ENCODE results near the gene IL1RAPL1. TPM values are rescaled to one million over a fixed set of nuclear protein-coding genes. Genes with fewer than 3 reads are reported as not detected.

IL1RAPL1 gene
- total RNA-seq, 2 experiments from 2014 or later: not detected

DNA sequence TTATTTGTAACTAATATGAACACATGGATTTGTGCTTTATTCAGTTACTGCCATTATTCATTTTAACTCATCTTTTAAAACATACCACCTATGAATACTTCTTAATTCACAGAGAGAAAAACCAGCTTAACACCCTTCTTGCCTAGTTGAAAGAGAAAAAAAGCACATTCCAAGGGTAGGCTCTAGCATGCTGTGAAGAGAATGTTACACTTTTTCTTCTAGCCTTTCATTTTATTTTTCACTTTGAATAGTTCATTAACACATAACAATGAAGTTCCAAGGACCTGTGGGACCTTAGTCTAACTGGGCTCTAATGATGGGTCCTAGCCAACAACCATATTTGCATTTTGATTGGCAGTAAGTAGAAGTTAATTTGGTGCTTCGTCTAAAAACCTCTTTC lies 1348.2 kb downstream of the IL1RAPL1 start:
- Mint-ChIP-seq H3K36me3 (ENCODE audit: low read depth) (no peaks in the 10 kb centered on the region), H3K27ac (no peak overlapping the region), H3K4me1 (ENCODE audit: low read depth) (no peaks in the 10 kb centered on the region), H3K4me3 (no peak overlapping the region), H3K27me3 (no peaks in the 10 kb centered on the region), H3K9me3 (no peaks in the 10 kb centered on the region)
- POLR2A ChIA-PET: no interaction called here
- ATAC-seq (ENCODE audit: poor library complexity): no peak
- CTCF ChIA-PET: no interaction called here
- Histone ChIP-seq H3K4me3 (ENCODE audit: low read length) (no peak overlapping the region), H3K4me1 (ENCODE audit: insufficient read depth, low read length) (no peaks in the 10 kb centered on the region), H3K36me3 (ENCODE audit: insufficient read depth, low read length) (no peaks in the 10 kb centered on the region), H3K27ac (ENCODE audit: low read depth in 1 of 2, low read length in 2 of 2) (no peak overlapping the region), H3K9me3 (ENCODE audit: control insufficient read depth in 1 of 2, insufficient read depth in 1 of 2, low read length in 2 of 2) (no peaks in the 10 kb centered on the region), H3K27me3 (ENCODE audit: control insufficient read depth in 1 of 2, insufficient read depth in 2 of 2, low read length in 2 of 2) (no peaks in the 10 kb centered on the region)
- TF ChIP-seq, protein P1, sequence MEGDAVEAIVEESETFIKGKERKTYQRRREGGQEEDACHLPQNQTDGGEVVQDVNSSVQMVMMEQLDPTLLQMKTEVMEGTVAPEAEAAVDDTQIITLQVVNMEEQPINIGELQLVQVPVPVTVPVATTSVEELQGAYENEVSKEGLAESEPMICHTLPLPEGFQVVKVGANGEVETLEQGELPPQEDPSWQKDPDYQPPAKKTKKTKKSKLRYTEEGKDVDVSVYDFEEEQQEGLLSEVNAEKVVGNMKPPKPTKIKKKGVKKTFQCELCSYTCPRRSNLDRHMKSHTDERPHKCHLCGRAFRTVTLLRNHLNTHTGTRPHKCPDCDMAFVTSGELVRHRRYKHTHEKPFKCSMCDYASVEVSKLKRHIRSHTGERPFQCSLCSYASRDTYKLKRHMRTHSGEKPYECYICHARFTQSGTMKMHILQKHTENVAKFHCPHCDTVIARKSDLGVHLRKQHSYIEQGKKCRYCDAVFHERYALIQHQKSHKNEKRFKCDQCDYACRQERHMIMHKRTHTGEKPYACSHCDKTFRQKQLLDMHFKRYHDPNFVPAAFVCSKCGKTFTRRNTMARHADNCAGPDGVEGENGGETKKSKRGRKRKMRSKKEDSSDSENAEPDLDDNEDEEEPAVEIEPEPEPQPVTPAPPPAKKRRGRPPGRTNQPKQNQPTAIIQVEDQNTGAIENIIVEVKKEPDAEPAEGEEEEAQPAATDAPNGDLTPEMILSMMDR (IDR thresholded peaks at IDR 0.05): no peak
- no peak for DNase-seq
- intact Hi-C loops (cut with DNase I, micrococcal nuclease): no loop called here

DNA sequence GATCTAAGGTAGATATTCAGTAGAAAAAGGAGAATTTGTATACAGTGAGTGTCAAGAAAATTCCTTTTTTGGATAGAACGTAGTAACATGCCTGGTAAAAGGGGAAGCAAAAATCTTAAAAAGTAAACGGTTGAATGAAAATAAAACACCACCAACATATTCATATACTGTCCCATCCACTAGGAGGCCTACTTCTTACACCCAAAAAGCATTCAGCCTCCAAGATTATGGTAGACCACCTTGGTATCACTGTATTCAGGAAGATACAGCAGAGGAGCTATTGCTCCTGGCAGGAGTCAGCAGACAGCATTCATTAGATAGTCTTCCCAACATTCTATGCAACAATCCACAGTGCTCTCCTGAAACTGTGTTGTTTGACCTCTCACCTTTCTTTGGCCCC lies 1353.5 kb downstream of the IL1RAPL1 start:
- no peak for DNase-seq
- Mint-ChIP-seq H3K4me3 (no peak overlapping the region), H3K27me3 (no peaks in the 10 kb centered on the region), H3K4me1 (ENCODE audit: low read depth) (no peaks in the 10 kb centered on the region), H3K9me3 (no peaks in the 10 kb centered on the region), H3K36me3 (ENCODE audit: low read depth) (no peaks in the 10 kb centered on the region), H3K27ac (no peak overlapping the region)
- Histone ChIP-seq H3K4me3 (ENCODE audit: low read length) (no peak overlapping the region), H3K9me3 (ENCODE audit: control insufficient read depth in 1 of 2, insufficient read depth in 1 of 2, low read length in 2 of 2) (no peaks in the 10 kb centered on the region), H3K27me3 (ENCODE audit: control insufficient read depth in 1 of 2, insufficient read depth in 2 of 2, low read length in 2 of 2) (no peaks in the 10 kb centered on the region), H3K36me3 (ENCODE audit: insufficient read depth, low read length) (no peaks in the 10 kb centered on the region), H3K27ac (ENCODE audit: low read depth in 1 of 2, low read length in 2 of 2) (no peak overlapping the region), H3K4me1 (ENCODE audit: insufficient read depth, low read length) (no peaks in the 10 kb centered on the region)
- TF ChIP-seq, protein P1 (IDR thresholded peaks at IDR 0.05): no peak
- no peak for ATAC-seq (ENCODE audit: poor library complexity)
- intact Hi-C loops (cut with DNase I, micrococcal nuclease): no loop called here
- CTCF ChIA-PET: no interaction called here
- POLR2A ChIA-PET: no interaction called here

DNA sequence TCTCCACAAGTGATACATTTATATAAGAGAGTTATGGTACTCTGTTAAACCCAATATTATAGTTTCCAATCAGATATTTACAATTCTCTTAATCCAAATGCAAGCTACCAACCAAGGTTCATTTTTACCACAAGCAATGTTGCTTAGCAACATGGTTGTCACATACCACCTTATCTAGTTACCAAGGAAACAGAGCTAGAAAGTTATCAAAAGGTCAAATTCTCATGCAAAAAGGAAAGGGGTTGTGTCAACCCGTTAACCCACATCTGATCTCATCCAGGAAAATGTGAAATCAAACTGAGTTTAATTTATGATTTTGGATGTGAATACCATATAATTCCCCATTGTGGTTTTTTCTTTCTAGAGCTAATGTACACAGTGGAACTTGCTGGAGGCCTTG lies 1354.0 kb downstream of the IL1RAPL1 start:
- Histone ChIP-seq H3K27ac (ENCODE audit: low read depth in 1 of 2, low read length in 2 of 2) (no peak overlapping the region), H3K4me3 (ENCODE audit: low read length) (no peak overlapping the region), H3K4me1 (ENCODE audit: insufficient read depth, low read length) (no peaks in the 10 kb centered on the region), H3K36me3 (ENCODE audit: insufficient read depth, low read length) (no peaks in the 10 kb centered on the region), H3K27me3 (ENCODE audit: control insufficient read depth in 1 of 2, insufficient read depth in 2 of 2, low read length in 2 of 2) (no peaks in the 10 kb centered on the region), H3K9me3 (ENCODE audit: control insufficient read depth in 1 of 2, insufficient read depth in 1 of 2, low read length in 2 of 2) (no peaks in the 10 kb centered on the region)
- ATAC-seq (ENCODE audit: poor library complexity) (no peak), DNase-seq (no peak)
- no peaks in the 10 kb centered on the region for H3K36me3 Mint-ChIP-seq (ENCODE audit: low read depth)
- no peak overlapping the region for H3K27ac Mint-ChIP-seq
- TF ChIP-seq, protein P1 (IDR thresholded peaks at IDR 0.05): no peak
- no peak overlapping the region for H3K4me3 Mint-ChIP-seq
- intact Hi-C loops (cut with DNase I, micrococcal nuclease): no loop called here
- ChIA-PET POLR2A (no interaction called here), CTCF (no interaction called here)
- H3K27me3 Mint-ChIP-seq: no peaks in the 10 kb centered on the region
- H3K4me1 Mint-ChIP-seq (ENCODE audit: low read depth): no peaks in the 10 kb centered on the region
- H3K9me3 Mint-ChIP-seq: no peaks in the 10 kb centered on the region

Measured in CD4-positive, alpha-beta T cell (primary cell).